G401 (cell line): ENCODE results near the gene MBOAT7. TPM values are rescaled to one million over a fixed set of nuclear protein-coding genes. Genes with fewer than 3 reads are reported as not detected.
"Not testable (repeated sequence)": the region's sequence is repeated elsewhere in the genome, so short reads cannot be mapped to it uniquely, and the experiment has no call there.

ENCODE experiments used
- DNase-seq: peaks from one replicate; pipeline ENCODE4 v3.0.0-alpha.2; 2015; ENCODE audit warnings: low spot score
- in situ Hi-C: cut with HindIII; loops from 2 replicates; pipeline ENCODE4 v1.10.0; 2016; ENCODE audit warnings: low sequenced_read_pairs, mixed read lengths
- total RNA-seq: library from RNA; depleted of rRNA; stranded (reverse); fragments of >200 nt; shearing (Covaris generic); gene quantifications from 2 replicates; pipeline ENCODE4 v1.2.3, GENCODE V29; 2014; rRNA removed

MBOAT7 gene
- 36.3 and 46.0 TPM in 2 replicates for total RNA-seq

GRCh38 chr19:54189145-54189734 is at the start of gene MBOAT7:
TSS of gene MBOAT7 (minus strand) at chr19:54189580. CDS start at chr19:54188508, 1,072 bp downstream.
- in situ Hi-C loops = no loop called here
- DNase-seq = no peak

- in situ Hi-C loops = no loop called here
- DNase-seq = no peak
Observed at GRCh38 chr19:54233941-54234340, 44.6 kb upstream of the MBOAT7 start.

DNA sequence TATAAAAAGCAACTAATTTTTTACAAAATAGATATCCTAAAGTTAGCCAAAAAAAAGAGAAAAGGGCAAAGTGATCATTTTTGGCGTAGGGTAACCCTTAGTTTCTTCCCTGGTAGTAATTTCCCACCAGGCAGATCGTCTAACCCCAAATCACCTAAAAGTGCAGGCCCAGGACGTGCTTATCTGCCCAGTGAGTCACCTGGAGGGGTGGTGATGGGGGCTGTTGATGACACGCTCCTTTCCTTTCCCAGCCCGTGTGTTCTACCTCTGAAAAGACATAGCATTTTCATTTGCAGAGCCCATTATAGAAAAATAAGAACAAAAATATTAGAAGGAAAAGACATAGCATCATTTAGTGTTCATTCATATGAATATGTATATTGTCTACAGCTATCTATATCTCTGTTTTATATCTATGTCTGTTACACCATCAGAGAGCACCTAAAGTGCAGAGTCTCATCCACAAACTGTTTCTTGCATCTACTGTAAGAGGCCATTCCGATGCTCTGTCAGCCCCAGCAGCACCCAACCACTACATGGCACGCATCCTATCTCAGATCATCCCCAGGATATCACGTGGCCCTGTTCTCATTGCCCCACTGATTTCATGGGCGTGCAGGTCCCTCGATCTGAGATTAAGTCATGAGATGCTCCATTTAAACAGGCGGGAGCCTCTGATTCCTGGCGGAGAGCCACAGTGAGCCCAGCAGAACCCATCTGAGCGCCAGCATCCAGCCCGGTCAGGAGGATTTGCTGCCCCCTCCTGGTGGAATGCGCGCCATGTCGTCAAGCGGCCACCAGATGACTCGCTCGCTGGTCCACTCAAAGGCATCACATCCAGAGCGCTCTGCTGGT is 41.9 kb upstream of the MBOAT7 start:
- DNase-seq = peak; percentile 87
- in situ Hi-C loops = no loop called here

- DNase-seq = no peak
- in situ Hi-C loops = no loop called here
Observed at GRCh38 chr19:54230031-54230430, 40.7 kb upstream of the MBOAT7 start.

- in situ Hi-C loops = no loop called here
- DNase-seq = no peak
Observed at GRCh38 chr19:54229146-54229545, 39.8 kb upstream of the MBOAT7 start.

GRCh38 chr19:54224619-54225018 is 35.2 kb upstream of the MBOAT7 start:
- DNase-seq, in situ Hi-C loops: not testable (repeated sequence)

DNA sequence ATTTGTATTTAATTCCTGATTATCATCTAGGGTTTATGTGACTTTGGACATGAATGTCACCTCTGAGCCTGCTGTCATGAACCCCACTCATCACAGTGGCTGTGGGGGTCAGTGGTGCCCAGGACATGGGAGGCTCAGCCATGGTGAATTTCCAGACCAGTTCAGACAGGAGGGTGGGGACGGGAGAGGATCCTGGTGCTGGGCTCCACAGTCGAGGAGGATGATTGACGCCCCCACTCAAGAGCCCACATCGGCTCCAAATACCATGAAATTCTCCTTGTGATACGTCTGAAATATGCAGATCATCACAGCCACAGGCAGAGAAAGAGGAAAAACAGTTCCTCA is 34.5 kb upstream of the MBOAT7 start:
- in situ Hi-C loops, DNase-seq: not testable (repeated sequence)

GRCh38 chr19:54223277-54223936 is 34.0 kb upstream of the MBOAT7 start:
- DNase-seq, in situ Hi-C loops: not testable (repeated sequence)

DNA sequence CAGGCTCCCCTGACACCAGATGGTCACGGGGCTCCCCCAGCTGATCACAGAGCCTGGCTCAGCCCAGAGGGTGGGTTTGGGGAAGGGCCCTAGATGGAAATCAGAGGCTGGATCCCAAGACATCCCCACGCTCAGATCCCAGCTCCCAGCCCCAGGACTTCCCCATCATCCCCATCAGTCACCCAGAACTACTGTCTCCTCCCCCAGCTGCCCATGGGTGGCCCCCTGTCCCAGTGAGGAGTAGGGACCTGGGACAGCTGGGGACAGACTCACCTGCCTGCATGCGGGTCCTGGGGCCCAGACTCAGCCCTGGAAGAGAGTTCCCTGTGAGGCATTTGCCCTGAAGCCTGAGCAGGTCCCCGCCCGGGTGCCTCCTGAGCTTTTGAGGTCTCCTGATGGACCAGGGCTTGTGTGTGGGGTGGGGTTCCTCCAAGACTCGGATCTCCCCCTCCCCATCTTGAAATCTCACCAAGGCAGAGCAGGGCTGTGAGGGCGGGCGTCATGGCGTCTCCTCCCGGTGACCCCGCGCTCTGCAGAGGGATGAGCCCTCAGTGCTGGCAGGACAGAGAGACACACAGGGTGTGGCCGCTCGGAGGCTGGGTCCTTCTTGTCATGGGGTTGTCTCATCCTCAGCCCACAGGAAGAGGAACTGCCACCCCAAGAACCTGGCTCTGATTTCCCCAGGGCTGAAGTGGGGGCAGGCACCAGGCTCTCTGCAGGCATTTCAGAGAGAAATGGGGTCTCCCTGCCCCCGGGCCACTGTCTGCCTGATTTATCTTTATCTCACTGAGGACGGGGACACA is 33.3 kb upstream of the MBOAT7 start, which contains the start of gene LILRB3:
TSS of gene LILRB3 (minus strand) at position 534 of the 803 bp plus-strand sequence. CDS start at position 503, 31 bp downstream.
- DNase-seq, in situ Hi-C loops: not testable (repeated sequence)

- in situ Hi-C loops, DNase-seq: not testable (repeated sequence)
Observed at GRCh38 chr19:54221947-54222346, 32.6 kb upstream of the MBOAT7 start.

- in situ Hi-C loops, DNase-seq: not testable (repeated sequence)
Observed at GRCh38 chr19:54219702-54220101, 30.3 kb upstream of the MBOAT7 start.

- in situ Hi-C loops = no loop called here
- no peak for DNase-seq
Observed at GRCh38 chr19:54218960-54219661, 29.7 kb upstream of the MBOAT7 start.

GRCh38 chr19:54218259-54218658 is 28.9 kb upstream of the MBOAT7 start:
- DNase-seq = no peak
- in situ Hi-C loops = no loop called here

DNA sequence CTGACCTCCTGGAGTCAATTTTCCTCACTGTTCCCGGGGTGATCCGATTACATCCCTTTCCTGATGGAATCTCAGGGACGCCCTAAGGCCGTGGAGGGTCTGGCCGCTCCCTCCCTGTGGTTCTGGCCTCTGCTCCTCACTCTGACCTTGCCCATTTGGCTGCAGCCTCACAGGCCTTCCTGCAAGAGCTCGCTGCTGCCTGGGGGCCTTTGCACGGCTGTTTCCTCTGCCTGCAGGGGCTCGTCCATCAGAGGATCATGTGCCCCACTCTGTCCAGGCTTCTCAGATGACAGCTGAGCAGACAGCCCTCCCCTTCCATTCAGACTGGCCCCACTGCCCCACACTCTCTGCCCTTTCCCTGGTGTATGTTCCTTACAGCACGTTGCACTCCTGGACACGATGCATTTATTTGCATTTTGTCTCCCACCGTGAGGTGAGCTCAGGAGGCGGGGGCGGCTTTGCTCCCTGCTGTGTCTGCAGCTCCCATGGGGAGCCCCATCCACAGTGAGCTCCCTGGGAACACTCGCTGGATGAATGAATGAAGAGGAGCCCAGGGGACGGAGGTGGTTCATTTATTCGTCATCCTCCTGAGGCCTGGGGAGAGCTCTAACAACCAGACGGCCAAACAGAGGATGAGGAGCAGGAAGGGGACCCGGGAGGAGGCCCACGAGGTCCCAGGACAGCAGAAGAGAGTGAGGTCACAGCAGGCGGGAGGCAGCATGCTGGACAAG is 28.3 kb upstream of the MBOAT7 start:
- in situ Hi-C loops, DNase-seq: not testable (repeated sequence)

DNA sequence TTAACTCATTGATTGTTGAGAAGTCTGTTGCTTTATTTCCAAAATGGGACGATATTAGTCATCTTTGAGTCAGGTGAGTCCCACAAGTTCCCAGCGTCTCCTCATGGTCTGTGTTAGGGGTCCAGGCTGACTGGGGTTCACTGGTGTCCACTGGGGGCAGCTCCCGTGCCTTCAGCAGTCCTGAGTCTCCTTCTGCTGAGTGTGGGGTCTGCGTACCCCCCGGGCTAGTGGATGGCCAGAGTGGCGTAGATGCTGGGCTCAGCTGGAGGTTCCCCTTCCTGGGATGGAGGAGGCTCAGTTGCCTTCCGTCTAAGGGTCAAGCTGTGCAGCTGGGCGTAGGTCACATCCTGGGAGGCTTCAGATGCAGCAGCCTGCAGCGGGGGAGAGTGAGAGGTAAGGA is 27.5 kb upstream of the MBOAT7 start:
- in situ Hi-C loops = no loop called here
- no peak for DNase-seq

- in situ Hi-C loops = not testable (repeated sequence)
Observed at GRCh38 chr19:54214734-54215133, 25.4 kb upstream of the MBOAT7 start.

GRCh38 chr19:54214217-54214616 is 24.8 kb upstream of the MBOAT7 start:
- in situ Hi-C loops = not testable (repeated sequence)

More at GRCh38 chr19:54214734-54215133, 25.4 kb upstream of the MBOAT7 start:
- DNase-seq = not testable (repeated sequence)

DNA sequence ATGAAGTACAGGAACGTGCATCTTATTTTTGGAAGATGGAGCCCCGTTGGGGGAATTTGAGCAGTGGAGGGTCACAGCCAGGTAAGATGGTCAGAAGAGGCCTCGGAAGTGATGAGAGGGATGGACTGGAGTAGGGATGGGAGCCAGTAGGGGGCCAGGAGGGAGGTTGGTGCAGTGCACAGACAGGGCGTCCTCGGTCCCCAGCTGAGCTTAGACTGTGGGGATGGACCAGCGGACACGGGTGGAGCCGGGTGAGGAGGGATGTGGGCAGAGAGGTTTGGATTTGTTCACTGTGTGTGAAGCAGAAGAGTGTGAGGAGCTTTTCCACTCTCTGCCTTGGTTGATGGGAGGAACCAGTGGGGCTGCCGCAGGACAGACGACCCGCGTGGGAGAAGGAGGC is 21.9 kb upstream of the MBOAT7 start:
- in situ Hi-C loops = no loop called here
- no peak for DNase-seq

More at GRCh38 chr19:54214217-54214616, 24.8 kb upstream of the MBOAT7 start:
- not testable (repeated sequence) for DNase-seq
